ENCODE measurements around the gene TBC1D16. TPM values are rescaled to one million over a fixed set of nuclear protein-coding genes. Genes with fewer than 3 reads are reported as not detected.

Gene TBC1D16
- total and polyA plus RNA-seq, 10 of the 15 experiments (the other 5 are each of a cell fraction or from before 2014, with no cell fraction given): 0.01 to 0.13 (median 0.06) TPM; not detected in 3

DNA sequence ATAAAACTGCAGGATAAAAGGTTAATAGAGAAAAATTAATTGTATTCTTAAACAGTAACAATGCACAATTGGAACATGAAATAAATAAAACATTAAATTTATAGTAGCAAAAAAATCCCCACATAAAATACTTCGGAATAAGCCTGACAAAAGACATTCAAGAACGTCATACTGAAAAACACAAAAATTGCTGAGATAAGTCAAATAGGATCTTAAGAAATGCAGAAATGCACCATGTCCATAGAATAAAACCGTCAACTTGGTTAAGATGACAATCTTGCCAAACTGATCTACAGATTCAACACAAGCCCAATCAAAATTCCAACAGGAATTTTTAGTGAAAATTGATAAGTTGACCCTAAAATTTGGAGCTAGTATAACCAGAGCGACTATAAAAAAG is 76.6 kb downstream of the TBC1D16 start:
- POLR2A ChIA-PET: no interaction called here
- Histone ChIP-seq H3K4me2 (ENCODE audit: control insufficient read depth, insufficient read depth) (no peak overlapping the region), H3K36me3 (ENCODE audit: control insufficient read depth in 2 of 2, insufficient read depth in 2 of 2, low read length in 1 of 2) (no peaks in the 10 kb centered on the region), H3K4me1 (ENCODE audit: control insufficient read depth, insufficient read depth, low read length) (no peaks in the 10 kb centered on the region), H3K4me3 (no peak overlapping the region), H4K20me1 (ENCODE audit: control insufficient read depth, insufficient read depth) (no peaks in the 10 kb centered on the region), H3K9ac (ENCODE audit: control insufficient read depth, insufficient read depth, low read length) (no peak overlapping the region), H2AFZ (ENCODE audit: control insufficient read depth, low read depth, low read length) (no peak overlapping the region), H3K27me3 (replicated peaks in 1 of 2; ENCODE audit: control insufficient read depth in 2 of 2, insufficient read depth in 2 of 2, low read length in 1 of 2) (peaks cover 0 to 2% of the 10 kb centered on the region in 2 experiments; a peak in 1 of 4 replicates), H3K27ac (ENCODE audit: control insufficient read depth, insufficient read depth) (no peak overlapping the region), H3K9me3 (replicated peaks; ENCODE audit: control insufficient read depth, insufficient read depth, low read length) (no peaks in the 10 kb centered on the region), H3K79me2 (ENCODE audit: control insufficient read depth, insufficient read depth, low read length) (no peaks in the 10 kb centered on the region)
- CTCF ChIA-PET: no interaction called here
- intact Hi-C loops (cut with micrococcal nuclease; ENCODE audit: unreplicated experiment): no loop called here
- no peak for DNase-seq (ENCODE audit: low read depth, low spot score)
- 30% methylated on average over 4 of the region's 4 CpGs for WGBS (ENCODE audit: insufficient coverage, insufficient replicate concordance, low lambda C conversion rate, missing lambda C conversion rate)
- no peak for ATAC-seq
- no peak for FAIRE-seq
- no TSS peak for BruUV-seq (replicated peaks)
- TF ChIP-seq CHD2 (IDR thresholded peaks at IDR 0.05; ENCODE audit: borderline replicate concordance, low read depth, low read length) (no peak), CHD1 (IDR thresholded peaks at IDR 0.05; ENCODE audit: low read depth, low read length) (no peak), YBX1 (IDR thresholded peaks at IDR 0.05) (no peak), ZNF384 (IDR thresholded peaks at IDR 0.05; ENCODE audit: borderline replicate concordance, low read depth, low read length) (no peak), FOS (IDR thresholded peaks at IDR 0.05; ENCODE audit: borderline replicate concordance, extremely low read depth, insufficient read length) (no peak), IRF4 (IDR thresholded peaks at IDR 0.05; ENCODE audit: low read depth, low read length) (no peak), BMI1 (IDR thresholded peaks at IDR 0.05; ENCODE audit: borderline replicate concordance) (no peak), SMARCA5 (IDR thresholded peaks at IDR 0.05) (no peak), EGR1 (IDR thresholded peaks at IDR 0.05; ENCODE audit: borderline replicate concordance in 1 of 2, low read depth in 2 of 2, low read length in 2 of 2) (no peak), SIX5 (IDR thresholded peaks at IDR 0.05; ENCODE audit: low read depth, low read length, severe bottlenecking) (no peak)
- TF ChIP-seq, protein P1, sequence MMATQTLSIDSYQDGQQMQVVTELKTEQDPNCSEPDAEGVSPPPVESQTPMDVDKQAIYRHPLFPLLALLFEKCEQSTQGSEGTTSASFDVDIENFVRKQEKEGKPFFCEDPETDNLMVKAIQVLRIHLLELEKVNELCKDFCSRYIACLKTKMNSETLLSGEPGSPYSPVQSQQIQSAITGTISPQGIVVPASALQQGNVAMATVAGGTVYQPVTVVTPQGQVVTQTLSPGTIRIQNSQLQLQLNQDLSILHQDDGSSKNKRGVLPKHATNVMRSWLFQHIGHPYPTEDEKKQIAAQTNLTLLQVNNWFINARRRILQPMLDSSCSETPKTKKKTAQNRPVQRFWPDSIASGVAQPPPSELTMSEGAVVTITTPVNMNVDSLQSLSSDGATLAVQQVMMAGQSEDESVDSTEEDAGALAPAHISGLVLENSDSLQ (IDR thresholded peaks at IDR 0.05): no peak
- TF ChIP-seq, protein P2, sequence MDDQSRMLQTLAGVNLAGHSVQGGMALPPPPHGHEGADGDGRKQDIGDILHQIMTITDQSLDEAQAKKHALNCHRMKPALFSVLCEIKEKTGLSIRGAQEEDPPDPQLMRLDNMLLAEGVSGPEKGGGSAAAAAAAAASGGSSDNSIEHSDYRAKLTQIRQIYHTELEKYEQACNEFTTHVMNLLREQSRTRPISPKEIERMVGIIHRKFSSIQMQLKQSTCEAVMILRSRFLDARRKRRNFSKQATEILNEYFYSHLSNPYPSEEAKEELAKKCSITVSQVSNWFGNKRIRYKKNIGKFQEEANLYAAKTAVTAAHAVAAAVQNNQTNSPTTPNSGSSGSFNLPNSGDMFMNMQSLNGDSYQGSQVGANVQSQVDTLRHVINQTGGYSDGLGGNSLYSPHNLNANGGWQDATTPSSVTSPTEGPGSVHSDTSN (IDR thresholded peaks at IDR 0.05; ENCODE audit: insufficient replicate concordance, low read depth, low read length): no peak
- TF ChIP-seq, protein P3, sequence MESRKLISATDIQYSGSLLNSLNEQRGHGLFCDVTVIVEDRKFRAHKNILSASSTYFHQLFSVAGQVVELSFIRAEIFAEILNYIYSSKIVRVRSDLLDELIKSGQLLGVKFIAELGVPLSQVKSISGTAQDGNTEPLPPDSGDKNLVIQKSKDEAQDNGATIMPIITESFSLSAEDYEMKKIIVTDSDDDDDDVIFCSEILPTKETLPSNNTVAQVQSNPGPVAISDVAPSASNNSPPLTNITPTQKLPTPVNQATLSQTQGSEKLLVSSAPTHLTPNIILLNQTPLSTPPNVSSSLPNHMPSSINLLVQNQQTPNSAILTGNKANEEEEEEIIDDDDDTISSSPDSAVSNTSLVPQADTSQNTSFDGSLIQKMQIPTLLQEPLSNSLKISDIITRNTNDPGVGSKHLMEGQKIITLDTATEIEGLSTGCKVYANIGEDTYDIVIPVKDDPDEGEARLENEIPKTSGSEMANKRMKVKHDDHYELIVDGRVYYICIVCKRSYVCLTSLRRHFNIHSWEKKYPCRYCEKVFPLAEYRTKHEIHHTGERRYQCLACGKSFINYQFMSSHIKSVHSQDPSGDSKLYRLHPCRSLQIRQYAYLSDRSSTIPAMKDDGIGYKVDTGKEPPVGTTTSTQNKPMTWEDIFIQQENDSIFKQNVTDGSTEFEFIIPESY (IDR thresholded peaks at IDR 0.05): no peak
- in situ Hi-C loops (cut with MboI): no loop called here
- RAD21 ChIA-PET (ENCODE audit: unreplicated experiment): no interaction called here
- SMC1A ChIA-PET (ENCODE audit: uncharacterized antibody, unreplicated experiment): no interaction called here

Measured in GM12878 (cell line).